HepG2 (cell line): ENCODE data around the gene MLXIPL. TPM values are rescaled to one million over a fixed set of nuclear protein-coding genes. Genes with fewer than 3 reads are reported as not detected.

Experiments
- AKAP8 ChIP-seq: sonication (generic); formaldehyde crosslinking; IDR thresholded peaks from 2 replicates; pipeline ENCODE4 v1.5.1; 2020; ENCODE audit warnings: mild to moderate bottlenecking, missing genetic modification reagents
- ERF ChIP-seq: IDR thresholded peaks from 2 replicates; pipeline ENCODE4 v1.6.1; 2018; ENCODE audit warnings: missing biosample characterization, missing genetic modification reagents
- GPN1 ChIP-seq: sonication (generic); formaldehyde crosslinking; IDR thresholded peaks from 2 replicates; pipeline ENCODE4 v1.5.1; 2020; ENCODE audit warnings: missing genetic modification reagents, borderline replicate concordance
- GTF3A ChIP-seq: sonication (generic); formaldehyde crosslinking; conservative IDR thresholded peaks from 2 replicates; pipeline ENCODE4 v1.4.0; 2020; ENCODE audit warnings: mild to moderate bottlenecking, missing genetic modification reagents
- IKZF5 ChIP-seq: IDR thresholded peaks from 2 replicates; pipeline ENCODE4 v1.6.1; 2018; ENCODE audit warnings: missing genetic modification reagents, mild to moderate bottlenecking, missing compliant biosample characterization
- KDM2A ChIP-seq: sonication (generic); formaldehyde crosslinking; IDR thresholded peaks from 2 replicates; pipeline ENCODE4 v1.4.0; 2020; ENCODE audit warnings: low read depth, missing genetic modification reagents, borderline replicate concordance
- MAF1 ChIP-seq: sonication (generic); formaldehyde crosslinking; IDR thresholded peaks from 2 replicates; pipeline ENCODE4 v1.5.0; 2020; ENCODE audit warnings: missing genetic modification reagents, borderline replicate concordance
- MLXIP ChIP-seq: sonication (generic); formaldehyde crosslinking; IDR thresholded peaks from 2 replicates; pipeline ENCODE4 v1.9.0; 2021; ENCODE audit warnings: missing genetic modification reagents, borderline replicate concordance
- NFE2L2 ChIP-seq: fragments of 150-350 bp; IDR thresholded peaks from 2 replicates; pipeline ENCODE4 v1.6.1; 2014; ENCODE audit warnings: low read length
- NONO ChIP-seq, 2 experiments: fragments of 450-650 bp in 1 of 2; sonication (generic) in 1 of 2; formaldehyde crosslinking in 1 of 2; IDR thresholded peaks in 1 of 2; conservative IDR thresholded peaks in 1 of 2; 2 replicates each; pipeline versions ENCODE4 v1.6.1 to v1.8.0; 2017 to 2022; ENCODE audit warnings: mild to moderate bottlenecking in 1 of 2, missing genetic modification reagents in 1 of 2, moderate library complexity in 1 of 2
- PAX8 ChIP-seq: sonication (generic); formaldehyde crosslinking; IDR thresholded peaks from 2 replicates; pipeline ENCODE4 v1.8.0; 2022; ENCODE audit warnings: mild to moderate bottlenecking, missing genetic modification reagents, borderline replicate concordance
- ZBTB4 ChIP-seq: sonication (generic); formaldehyde crosslinking; IDR thresholded peaks from 2 replicates; pipeline ENCODE4 v1.4.0; 2020; ENCODE audit warnings: missing genetic modification reagents, mild to moderate bottlenecking, borderline replicate concordance
- ZC3H13 ChIP-seq: sonication (generic); formaldehyde crosslinking; IDR thresholded peaks from 2 replicates; pipeline ENCODE4 v1.8.1; 2023; ENCODE audit warnings: mild to moderate bottlenecking, missing genetic modification reagents, moderate library complexity
- ZMYM4 ChIP-seq: sonication (generic); formaldehyde crosslinking; IDR thresholded peaks from 2 replicates; pipeline ENCODE4 v1.8.1; 2023; ENCODE audit warnings: mild to moderate bottlenecking, missing genetic modification reagents
- ZNF275 ChIP-seq: sonication (generic); formaldehyde crosslinking; IDR thresholded peaks from 2 replicates; pipeline ENCODE4 v1.8.0; 2022; ENCODE audit warnings: missing genetic modification reagents, mild to moderate bottlenecking, inconsistent platforms, borderline replicate concordance
- ZNF460 ChIP-seq: sonication (generic); formaldehyde crosslinking; IDR thresholded peaks from 2 replicates; pipeline ENCODE4 v1.5.1; 2020; ENCODE audit warnings: missing genetic modification reagents, mild to moderate bottlenecking, borderline replicate concordance
- ZNF75D ChIP-seq: sonication (generic); formaldehyde crosslinking; IDR thresholded peaks from 2 replicates; pipeline ENCODE4 v1.8.1; 2023; ENCODE audit warnings: missing genetic modification reagents, mild to moderate bottlenecking, borderline replicate concordance
- ZNF883 ChIP-seq: sonication (generic); formaldehyde crosslinking; IDR thresholded peaks from 2 replicates; pipeline ENCODE4 v1.5.1; 2020; ENCODE audit warnings: mild to moderate bottlenecking, missing genetic modification reagents; ENCODE audit errors: not compliant biosample characterization
- polyA plus RNA-seq, 8 experiments: library from polyadenylated mRNA; depleted of rRNA in 3 of 8; stranded (reverse) in 7 of 8; unstranded in 1 of 8; fragments of >200 nt; fragmentation: Illumina TruSeq in 4 of 8; extraction: Trizol in 4 of 8; gene quantifications; 2 replicates each; pipeline versions ENCODE4 v1.2.1 to v1.2.3, GENCODE V29; 2011 to 2016; ENCODE audit warnings: low read depth in 4 of 8, missing spikeins in 1 of 8, mixed read lengths in 1 of 8; ENCODE audit not compliant: insufficient read depth in 1 of 8
- total RNA-seq, 5 experiments: library from RNA; depleted of rRNA; stranded (reverse); fragments of >200 nt; fragmentation: Illumina TruSeq; extraction: Trizol; gene quantifications; 2 replicates each; pipeline ENCODE4 v1.2.3, GENCODE V29; 2016; ENCODE audit warnings: low read depth in 1 of 5

The MLXIPL gene
- total and polyA plus RNA-seq, 2 of the 13 experiments (the other 11 are each of a cell fraction or from before 2014, with no cell fraction given), result 51.6 to 60.1 TPM

GRCh38 chr7:73606801-73607691, 17.3 kb downstream of the MLXIPL start (continued):
- TF ChIP-seq ZMYM4 (CRISPR knock-in tag) (0 out of 2 replicates have a peak, but pooled peaks have one; percentile 30), ZNF275 (no peak), IKZF5 (no peak), MAF1 (no peak), ZNF75D (CRISPR knock-in tag) (no peak), ZBTB4 (CRISPR knock-in tag) (peak; percentile 49; the same call in 1 of the 2 replicates), ZC3H13 (peak; percentile 78), KDM2A (CRISPR knock-in tag) (peak; percentile 44; the same call in 1 of the 2 replicates), ZNF883 (CRISPR knock-in tag) (peak; percentile 20), GTF3A (CRISPR knock-in tag) (0 out of 2 replicates have a peak, but pooled peaks have one; percentile 62), ZNF460 (CRISPR knock-in tag) (no peak), PAX8 (CRISPR knock-in tag) (no peak), MLXIP (no peak), GPN1 (CRISPR knock-in tag) (no peak), AKAP8 (0 out of 2 replicates have a peak, but pooled peaks have one; percentile 49), NFE2L2 (no peak), ERF (no peak), NONO (IDR thresholded peaks at IDR 0.05) (no peak), NONO (CRISPR knock-in tag; conservative IDR thresholded peaks at IDR 0.05) (peak; percentile 34; the same call in 1 of the 2 replicates)
